Measurements from ENCODE around the gene FAM131C.
"Not testable (repeated sequence)": the region's sequence is repeated elsewhere in the genome, so short reads cannot be mapped to it uniquely, and the experiment has no call there.

Gene FAM131C

GRCh38 chr1:16115468-16115983 is 42.1 kb upstream of the FAM131C start:
- DNase-seq (ENCODE audit: insufficient read length) (no peak), FAIRE-seq (no peak)
- TF ChIP-seq POLR2A (IDR thresholded peaks at IDR 0.05; ENCODE audit: low read depth, low read length) (no peak), TAF1 (IDR thresholded peaks at IDR 0.05; ENCODE audit: borderline replicate concordance, low read depth, low read length) (no peak), POLR2AphosphoS5 (IDR thresholded peaks at IDR 0.05; ENCODE audit: low read depth, low read length) (no peak)

DNA sequence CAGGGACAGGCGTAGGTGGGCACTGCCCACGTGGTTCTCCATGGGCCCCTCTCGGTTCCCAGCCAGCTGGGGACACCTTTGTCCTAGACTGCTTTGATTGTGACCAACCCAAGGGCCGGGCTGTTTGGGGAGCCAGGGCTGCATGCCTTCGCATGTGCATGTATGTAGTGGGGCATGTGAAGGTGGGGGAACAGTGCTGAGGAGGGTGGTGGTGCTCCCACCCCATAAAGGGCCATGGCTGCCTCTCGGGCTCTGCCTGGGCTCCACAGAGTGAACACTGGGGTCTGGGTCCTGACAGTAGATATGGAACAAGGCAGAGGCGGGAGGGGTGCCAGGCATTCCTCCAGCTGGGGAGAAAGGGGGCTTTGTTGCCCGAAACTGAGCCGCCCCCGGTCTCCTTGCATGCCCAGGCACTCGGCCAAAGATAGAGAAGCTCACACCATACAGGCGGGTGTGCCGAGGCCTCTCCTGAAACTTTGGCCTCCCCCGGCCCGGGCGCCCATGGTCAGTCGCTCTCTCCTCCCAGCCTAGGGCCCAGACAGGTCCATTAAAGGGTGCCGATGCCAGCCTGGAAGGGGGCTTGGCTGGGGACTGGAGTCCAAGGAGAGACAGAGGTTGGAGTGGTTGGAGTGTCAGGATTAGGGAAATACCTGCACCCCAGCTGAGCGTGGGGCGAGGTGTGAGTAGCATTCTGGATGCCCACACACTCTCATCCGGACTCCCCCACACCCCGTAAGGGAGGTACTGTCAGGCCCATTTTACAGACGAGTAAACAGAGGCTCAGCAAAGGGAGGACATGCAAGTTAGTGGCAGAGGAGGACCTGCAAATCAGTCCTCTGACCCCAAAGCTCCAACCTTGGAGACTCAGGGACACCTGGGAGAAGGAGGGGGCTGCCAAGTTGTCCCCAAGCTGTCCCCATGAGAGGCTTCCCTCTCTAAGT is 41.3 kb upstream of the FAM131C start:
- TF ChIP-seq POLR2AphosphoS5 (IDR thresholded peaks at IDR 0.05; ENCODE audit: low read depth, low read length) (no peak), TAF1 (IDR thresholded peaks at IDR 0.05; ENCODE audit: borderline replicate concordance, low read depth, low read length) (no peak), POLR2A (IDR thresholded peaks at IDR 0.05; ENCODE audit: low read depth, low read length) (no peak)
- FAIRE-seq = no peak
- no peak for DNase-seq (ENCODE audit: insufficient read length)

- FAIRE-seq (no peak), DNase-seq (ENCODE audit: insufficient read length) (no peak)
- TF ChIP-seq TAF1 (IDR thresholded peaks at IDR 0.05; ENCODE audit: borderline replicate concordance, low read depth, low read length) (no peak), POLR2AphosphoS5 (IDR thresholded peaks at IDR 0.05; ENCODE audit: low read depth, low read length) (no peak), POLR2A (IDR thresholded peaks at IDR 0.05; ENCODE audit: low read depth, low read length) (no peak)
Observed at GRCh38 chr1:16112596-16113555, 39.4 kb upstream of the FAM131C start.

DNA sequence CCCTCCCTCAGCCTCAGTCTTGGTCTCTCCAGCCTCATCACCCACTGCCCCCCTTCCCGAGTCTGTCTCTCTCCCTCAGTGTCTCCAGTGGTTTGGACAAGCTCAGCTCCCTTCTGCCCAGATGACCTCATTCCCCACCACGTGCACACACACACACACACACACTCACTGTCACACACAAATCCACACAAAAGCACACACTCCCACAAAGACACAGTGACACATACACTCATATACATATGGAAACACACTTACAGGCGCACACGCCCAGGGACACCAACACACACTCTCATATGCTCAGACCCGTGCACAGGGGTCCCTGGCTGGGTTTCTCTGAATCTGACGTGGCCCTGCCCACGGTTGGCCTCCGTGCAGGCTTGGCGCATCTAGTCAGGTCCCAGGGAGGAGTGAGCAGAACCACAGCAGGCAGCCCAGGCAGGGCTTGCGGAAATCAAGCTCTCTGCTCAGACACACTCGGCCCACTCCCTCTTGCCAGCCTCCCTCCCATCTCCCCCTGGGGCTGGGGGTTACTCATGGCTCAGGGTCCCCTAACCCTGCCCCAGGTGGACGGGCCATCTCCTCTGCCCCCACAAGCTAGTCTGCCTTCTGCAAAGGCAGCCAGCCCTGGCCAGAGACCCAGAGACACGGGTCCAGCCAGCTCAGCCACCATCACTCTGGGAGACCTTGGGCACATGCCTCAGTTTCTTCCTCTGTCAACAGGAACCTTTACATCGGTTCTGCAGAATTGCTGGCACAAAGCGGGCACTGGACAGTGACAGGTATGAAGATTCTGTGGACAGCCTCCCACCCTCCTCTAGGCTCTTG is 38.5 kb upstream of the FAM131C start:
- no peak for DNase-seq (ENCODE audit: insufficient read length)
- FAIRE-seq = no peak
- TF ChIP-seq POLR2A (IDR thresholded peaks at IDR 0.05; ENCODE audit: low read depth, low read length) (no peak), TAF1 (IDR thresholded peaks at IDR 0.05; ENCODE audit: borderline replicate concordance, low read depth, low read length) (no peak), POLR2AphosphoS5 (IDR thresholded peaks at IDR 0.05; ENCODE audit: low read depth, low read length) (no peak)

DNA sequence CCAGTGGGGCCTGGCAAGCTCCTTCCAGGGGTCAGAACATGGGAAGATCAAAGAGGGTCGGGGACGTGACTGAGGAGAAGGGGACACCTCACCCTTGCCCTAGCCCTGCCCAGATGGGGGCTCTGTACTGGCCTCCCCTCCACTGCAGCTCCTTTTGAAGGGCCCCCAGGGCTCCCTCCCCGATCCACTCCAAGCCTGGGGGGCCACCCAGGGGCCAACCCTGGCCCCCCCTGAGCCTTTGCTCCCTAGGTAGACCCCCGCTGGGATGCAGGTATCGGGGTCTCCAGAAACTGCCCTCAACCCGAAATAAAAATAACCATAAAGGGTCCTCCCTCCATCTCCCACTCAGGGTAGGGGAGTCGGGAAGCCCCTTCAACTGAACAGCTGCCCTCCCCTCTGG is 37.4 kb upstream of the FAM131C start:
- DNase-seq (ENCODE audit: insufficient read length) (no peak), FAIRE-seq (no peak)
- TF ChIP-seq POLR2AphosphoS5 (IDR thresholded peaks at IDR 0.05; ENCODE audit: low read depth, low read length) (no peak), TAF1 (IDR thresholded peaks at IDR 0.05; ENCODE audit: borderline replicate concordance, low read depth, low read length) (no peak), POLR2A (IDR thresholded peaks at IDR 0.05; ENCODE audit: low read depth, low read length) (no peak)

GRCh38 chr1:16110456-16110855 is 37.0 kb upstream of the FAM131C start:
- FAIRE-seq = no peak
- DNase-seq (ENCODE audit: insufficient read length) = no peak
- TF ChIP-seq TAF1 (IDR thresholded peaks at IDR 0.05; ENCODE audit: borderline replicate concordance, low read depth, low read length) = no peak

DNA sequence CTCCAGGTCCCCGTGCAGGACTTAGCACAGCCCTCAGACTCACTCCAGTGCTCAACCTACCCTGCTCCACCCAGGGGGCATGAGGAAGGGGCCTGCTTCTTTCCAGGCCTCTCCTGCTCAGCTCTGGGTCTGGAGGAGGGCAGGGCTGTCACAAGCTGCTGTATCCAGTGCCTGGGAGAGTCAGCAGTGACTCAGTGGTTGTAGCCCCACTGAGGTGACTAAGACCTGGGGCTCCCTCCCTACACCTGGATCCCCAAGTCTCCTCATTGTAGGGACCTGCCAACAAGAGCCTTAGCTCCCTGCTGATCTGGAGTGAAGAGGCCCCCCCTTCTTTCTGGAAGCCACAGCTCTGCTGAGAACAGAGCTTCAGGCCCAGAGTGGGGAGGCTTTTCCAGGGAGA is 36.1 kb upstream of the FAM131C start:
- FAIRE-seq (no peak), DNase-seq (ENCODE audit: insufficient read length) (no peak)
- no peak for TF ChIP-seq POLR2A (IDR thresholded peaks at IDR 0.05; ENCODE audit: low read depth, low read length)
- no peak for TF ChIP-seq POLR2AphosphoS5 (IDR thresholded peaks at IDR 0.05; ENCODE audit: low read depth, low read length)
- no peak for TF ChIP-seq TAF1 (IDR thresholded peaks at IDR 0.05; ENCODE audit: borderline replicate concordance, low read depth, low read length)

DNA sequence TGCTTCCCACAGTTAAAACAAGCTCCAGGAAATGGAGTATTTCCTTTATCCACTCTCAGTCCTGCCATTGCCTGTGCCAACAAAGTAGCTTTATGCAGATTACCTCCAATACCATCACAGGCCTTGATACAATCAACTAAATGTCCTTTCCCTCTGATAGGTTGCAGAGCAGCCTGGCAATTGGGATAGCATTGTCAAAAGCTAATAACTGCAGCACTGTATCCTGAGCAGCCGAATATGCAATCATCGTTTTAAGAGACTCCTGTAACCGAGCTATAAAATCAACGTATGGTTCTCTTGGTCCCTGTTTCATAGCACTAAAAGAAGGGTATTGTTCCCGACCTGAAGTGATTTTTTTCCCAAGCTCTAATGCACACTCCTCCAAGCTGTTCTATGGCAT is 33.6 kb upstream of the FAM131C start:
- FAIRE-seq; DNase-seq (ENCODE audit: insufficient read length): not testable (repeated sequence)

GRCh38 chr1:16101623-16102022 is 28.2 kb upstream of the FAM131C start:
- FAIRE-seq (no peak), DNase-seq (ENCODE audit: insufficient read length) (no peak)
- no peak for TF ChIP-seq POLR2A (IDR thresholded peaks at IDR 0.05; ENCODE audit: low read depth, low read length)
- no peak for TF ChIP-seq POLR2AphosphoS5 (IDR thresholded peaks at IDR 0.05; ENCODE audit: low read depth, low read length)
- no peak for TF ChIP-seq TAF1 (IDR thresholded peaks at IDR 0.05; ENCODE audit: borderline replicate concordance, low read depth, low read length)

GRCh38 chr1:16099412-16099811 is 26.0 kb upstream of the FAM131C start:
- DNase-seq (ENCODE audit: insufficient read length) (no peak), FAIRE-seq (no peak)
- TF ChIP-seq TAF1 (IDR thresholded peaks at IDR 0.05; ENCODE audit: borderline replicate concordance, low read depth, low read length) (no peak), POLR2AphosphoS5 (IDR thresholded peaks at IDR 0.05; ENCODE audit: low read depth, low read length) (no peak), POLR2A (IDR thresholded peaks at IDR 0.05; ENCODE audit: low read depth, low read length) (no peak)

GRCh38 chr1:16095447-16095846 is 22.0 kb upstream of the FAM131C start:
- DNase-seq (ENCODE audit: insufficient read length) (no peak), FAIRE-seq (no peak)
- no peak for TF ChIP-seq TAF1 (IDR thresholded peaks at IDR 0.05; ENCODE audit: borderline replicate concordance, low read depth, low read length)
